ENCODE results near the gene DHRS9. TPM values are rescaled to one million over a fixed set of nuclear protein-coding genes. Genes with fewer than 3 reads are reported as not detected.
"Not testable (repeated sequence)": the region's sequence is repeated elsewhere in the genome, so short reads cannot be mapped to it uniquely, and the experiment has no call there.

The DHRS9 gene
- total RNA-seq: 9.8 TPM
- long read RNA-seq, partial matches to known transcripts: 8 of 8 reads
- long read RNA-seq, other reads (novel, unspliced or antisense): 0 of 8 reads

DNA sequence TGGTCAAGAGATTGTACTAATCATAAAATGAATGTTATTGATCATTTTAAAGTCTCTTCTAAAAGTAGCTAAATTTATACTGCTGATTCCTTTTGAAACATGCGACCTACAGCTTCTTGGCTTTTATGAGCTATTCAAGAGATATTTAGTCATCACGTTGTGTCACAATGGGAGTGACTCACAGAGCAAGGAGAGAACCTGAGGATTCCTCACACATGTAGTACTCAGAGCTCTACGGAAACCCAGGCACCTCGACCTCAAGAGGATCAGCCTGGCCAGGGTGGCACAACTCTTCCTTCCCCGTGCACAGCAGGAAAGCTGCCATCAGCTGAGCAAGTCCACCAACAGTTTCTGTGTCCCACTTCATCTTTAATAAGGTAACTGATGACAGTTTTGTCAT, at the start of gene DHRS9:
Gene DHRS9 (plus strand): TSS at position 223 of the 400 bp plus-strand sequence. CDS start 12,019 bp downstream, outside the sequence.
- intact Hi-C loops (cut with DNase I): no loop called here
- no peak for DNase-seq (ENCODE audit: low spot score)

DNA sequence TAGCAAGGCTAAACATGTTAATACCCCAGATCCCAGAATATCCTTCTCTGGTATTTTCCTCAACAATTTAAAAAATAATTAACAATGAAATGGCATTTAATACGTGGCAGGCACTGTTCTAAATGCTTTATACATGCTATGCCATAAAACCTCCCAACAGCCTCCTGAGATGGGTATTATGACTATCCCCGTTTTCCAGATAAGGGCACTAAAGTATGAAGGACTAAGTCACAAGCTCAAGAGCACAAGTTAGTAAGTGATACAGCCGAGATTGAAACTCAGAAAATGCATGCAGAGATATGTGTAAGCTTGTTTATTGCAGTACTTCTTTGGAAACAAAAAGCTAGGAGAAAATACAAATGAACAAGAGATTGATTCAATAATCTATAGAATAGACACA, 46.2 kb upstream of the DHRS9 start:
- intact Hi-C loops (cut with DNase I): no loop called here
- no peak for DNase-seq (ENCODE audit: low spot score)

DNA sequence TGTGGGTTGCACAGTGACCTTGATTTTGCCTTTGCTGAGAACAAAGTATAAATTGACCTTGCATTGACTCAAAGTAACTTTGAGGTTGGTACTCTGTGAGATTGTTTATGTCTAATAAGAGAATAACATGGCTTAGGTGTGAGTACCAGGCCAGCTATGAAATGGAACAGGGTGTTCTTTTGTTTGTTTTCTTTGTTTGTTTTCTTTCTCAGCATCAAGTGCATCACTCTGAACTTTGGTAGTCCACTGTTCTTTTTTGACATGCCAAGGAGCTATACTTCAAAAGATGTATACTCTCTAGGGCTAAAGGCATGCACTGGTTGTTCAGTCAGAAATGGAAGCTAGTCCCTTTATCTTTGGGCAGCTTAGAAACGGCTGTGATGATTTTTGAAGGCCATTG, 43.3 kb upstream of the DHRS9 start:
- intact Hi-C loops (cut with DNase I): no loop called here
- DNase-seq (ENCODE audit: low spot score): no peak

DNA sequence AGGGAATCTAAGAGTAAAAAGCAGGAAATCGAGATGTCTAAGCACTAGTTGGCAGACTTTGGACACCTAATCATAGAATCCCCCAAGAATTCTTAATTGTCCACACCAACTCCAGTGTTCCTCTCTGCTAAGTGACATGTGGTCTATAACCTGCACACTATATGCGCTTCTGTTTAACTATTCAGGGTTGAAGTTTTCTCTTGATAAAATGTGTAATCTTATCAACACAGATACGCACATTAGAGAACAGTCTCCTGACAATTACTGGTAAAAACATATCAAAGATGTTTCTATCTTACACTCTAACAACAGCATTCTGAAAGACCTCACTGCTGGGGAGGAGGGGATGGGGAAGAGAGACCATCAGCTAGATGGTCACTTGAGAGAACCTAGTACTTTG, 42.1 kb upstream of the DHRS9 start:
- intact Hi-C loops (cut with DNase I): no loop called here
- DNase-seq (ENCODE audit: low spot score): no peak

DNA sequence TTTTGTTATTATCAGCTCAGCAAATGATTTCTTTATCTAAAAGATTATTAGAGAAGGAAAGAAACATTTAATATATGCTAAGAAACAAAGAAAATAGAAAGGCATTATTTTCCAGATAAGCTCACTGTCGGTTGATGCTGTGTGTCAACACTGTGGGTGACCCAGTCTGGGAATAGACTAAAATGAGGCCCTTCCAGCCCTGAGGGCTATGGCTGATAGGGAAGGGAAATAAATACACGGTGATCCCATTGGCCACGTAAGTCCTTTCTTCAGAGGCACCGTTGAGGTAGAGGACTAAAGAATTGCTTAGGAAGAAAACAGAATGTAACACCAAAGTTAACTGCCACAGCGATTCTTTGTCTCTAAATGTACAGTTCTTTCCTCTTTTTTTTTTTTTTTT, 40.0 kb upstream of the DHRS9 start:
- intact Hi-C loops (cut with DNase I): no loop called here
- no peak for DNase-seq (ENCODE audit: low spot score)

DNA sequence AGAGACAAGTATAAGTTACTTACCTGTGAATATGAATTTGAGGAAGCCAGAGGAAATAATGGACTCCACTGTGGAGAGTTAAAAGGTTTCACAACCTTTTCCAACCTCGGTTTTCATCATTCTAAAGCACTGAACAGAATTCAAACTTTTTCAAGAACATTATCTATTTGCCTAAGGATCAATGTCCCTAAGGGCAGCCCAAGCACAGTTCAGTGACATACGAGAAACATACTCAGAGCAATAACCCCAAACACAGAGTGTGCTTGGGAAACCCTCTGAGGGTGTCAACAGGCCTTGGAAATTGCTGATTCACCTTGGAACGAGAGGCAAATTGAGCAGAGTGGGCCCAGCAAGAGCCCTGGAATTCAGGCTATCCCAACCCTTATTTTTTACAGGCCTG, 38.2 kb upstream of the DHRS9 start, which contains the start of gene ABCB11:
Gene ABCB11 (minus strand): TSS at position 123 of the 400 bp plus-strand sequence. CDS start 13,199 bp downstream, outside the sequence.
- no peak for DNase-seq (ENCODE audit: low spot score)
- intact Hi-C loops (cut with DNase I): no loop called here

DNA sequence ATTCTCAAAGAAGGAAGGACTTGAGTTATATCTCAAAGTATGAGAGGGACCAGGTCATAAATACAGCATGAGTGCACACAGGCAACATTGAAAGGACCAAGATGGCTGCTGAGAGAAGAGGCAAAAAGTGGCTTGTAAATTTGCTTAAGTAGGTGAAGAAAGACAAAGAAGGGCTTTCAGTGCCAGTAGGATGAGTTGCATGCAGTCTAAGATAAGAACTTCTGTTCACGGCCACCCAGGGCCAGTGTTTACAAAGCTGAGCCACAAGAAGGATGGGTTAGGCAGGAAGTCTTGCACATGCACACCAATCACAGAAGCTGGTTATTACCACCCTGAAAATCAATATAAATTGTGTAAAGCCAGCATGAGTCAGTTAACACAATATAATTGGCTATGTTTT, 35.1 kb upstream of the DHRS9 start:
- intact Hi-C loops (cut with DNase I): no loop called here
- DNase-seq (ENCODE audit: low spot score): no peak

DNA sequence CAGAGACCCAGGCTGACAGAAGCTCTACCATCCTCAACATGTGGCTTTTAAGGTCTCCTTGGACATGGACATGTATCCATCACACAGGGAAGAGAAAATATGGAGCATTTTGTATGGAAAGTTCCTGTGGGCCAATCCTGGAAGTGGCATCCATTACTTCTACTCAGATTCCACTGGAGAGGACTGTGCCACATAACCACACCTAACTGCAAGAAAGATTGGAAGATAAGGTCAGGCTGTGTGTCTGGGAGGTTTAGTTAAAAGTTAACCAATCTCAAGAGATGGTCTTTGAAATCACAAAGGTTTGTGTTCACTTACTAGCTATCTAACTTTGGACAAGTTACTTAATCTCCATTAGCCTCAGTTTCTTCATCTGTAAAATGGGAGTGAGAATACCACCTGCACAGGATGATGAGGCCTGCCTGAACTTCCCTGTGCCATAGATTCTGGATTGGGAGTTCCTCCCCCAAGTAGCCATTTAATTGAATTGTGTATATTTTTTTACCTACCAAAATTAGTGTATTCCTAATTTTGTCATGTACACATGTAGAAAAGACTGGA, 34.3 kb upstream of the DHRS9 start:
- no peak for DNase-seq (ENCODE audit: low spot score)
- intact Hi-C loops (cut with DNase I): no loop called here

DNA sequence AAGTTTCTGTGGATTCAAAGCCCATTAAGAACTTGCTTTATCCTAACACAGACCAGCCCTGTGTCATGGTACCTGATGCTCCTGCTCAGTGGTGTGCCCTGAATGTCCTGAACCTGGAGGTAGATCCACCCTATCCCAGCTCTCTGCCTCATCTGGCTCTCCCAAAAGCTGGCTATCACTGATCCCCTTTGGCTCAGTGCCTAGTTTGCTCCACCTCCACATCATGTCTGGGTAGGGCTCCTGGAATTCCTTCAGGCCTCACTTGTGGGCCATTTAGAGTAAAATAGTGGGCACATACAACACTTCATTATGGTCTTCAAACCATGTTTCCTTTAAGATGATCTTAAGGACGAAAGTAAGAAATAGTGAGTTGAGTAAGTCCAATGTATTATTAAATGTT, 33.5 kb upstream of the DHRS9 start:
- intact Hi-C loops (cut with DNase I): no loop called here
- DNase-seq (ENCODE audit: low spot score): no peak

DNA sequence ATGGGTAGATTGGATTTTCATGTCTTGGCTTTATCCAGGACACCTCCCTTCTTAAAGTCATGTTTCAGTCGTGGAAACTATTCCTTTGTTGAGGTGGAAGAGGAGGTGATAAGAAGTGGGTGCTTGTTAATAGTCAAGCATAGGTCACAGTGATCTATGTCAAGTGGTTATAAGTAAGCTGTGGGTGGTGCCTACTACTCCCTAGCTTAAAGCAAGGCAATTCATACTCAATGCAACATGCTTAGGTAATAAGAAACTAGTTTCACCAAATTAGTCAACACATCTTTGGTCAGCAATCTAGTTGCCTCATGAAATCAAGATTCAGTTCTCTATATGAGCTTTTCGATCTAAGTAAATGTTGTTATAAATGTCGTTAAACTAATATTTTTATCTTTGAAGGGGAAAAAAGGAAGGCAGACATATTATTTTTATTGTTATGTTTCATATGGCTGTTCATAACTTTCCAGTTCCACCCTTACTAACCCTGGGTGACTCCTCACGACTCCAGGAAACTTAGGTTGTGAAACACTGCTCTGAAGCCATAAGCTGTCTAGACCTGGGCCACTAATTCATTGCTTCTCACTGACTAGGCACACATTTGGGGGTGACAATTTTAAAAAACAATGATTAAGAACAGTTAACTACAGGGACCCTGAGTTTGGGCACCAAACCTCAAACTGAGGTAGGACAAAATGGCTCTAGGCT, 32.5 kb upstream of the DHRS9 start:
- intact Hi-C loops (cut with DNase I): no loop called here
- DNase-seq (ENCODE audit: low spot score): no peak

DNA sequence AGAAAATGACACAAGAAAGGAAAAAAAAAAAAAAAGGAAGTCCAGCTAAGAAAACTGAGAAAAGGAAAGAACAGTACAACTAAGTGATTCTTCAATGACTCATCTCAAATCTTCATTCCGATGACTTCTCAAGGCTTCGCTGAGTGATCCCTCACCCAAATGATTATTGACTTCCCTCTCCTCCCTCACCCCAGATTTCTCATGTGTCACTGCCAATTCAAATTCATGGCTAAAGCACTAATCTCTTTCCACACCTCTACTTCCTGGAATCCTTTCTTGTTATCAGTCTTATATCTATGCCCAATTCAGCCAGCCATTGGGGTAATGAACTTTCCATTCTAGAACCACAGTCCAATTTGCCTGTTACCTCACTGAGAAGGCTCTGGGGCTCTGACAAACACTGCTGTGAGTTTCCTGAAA, 31.0 kb upstream of the DHRS9 start:
- DNase-seq (ENCODE audit: low spot score): no peak
- intact Hi-C loops (cut with DNase I): no loop called here

DNA sequence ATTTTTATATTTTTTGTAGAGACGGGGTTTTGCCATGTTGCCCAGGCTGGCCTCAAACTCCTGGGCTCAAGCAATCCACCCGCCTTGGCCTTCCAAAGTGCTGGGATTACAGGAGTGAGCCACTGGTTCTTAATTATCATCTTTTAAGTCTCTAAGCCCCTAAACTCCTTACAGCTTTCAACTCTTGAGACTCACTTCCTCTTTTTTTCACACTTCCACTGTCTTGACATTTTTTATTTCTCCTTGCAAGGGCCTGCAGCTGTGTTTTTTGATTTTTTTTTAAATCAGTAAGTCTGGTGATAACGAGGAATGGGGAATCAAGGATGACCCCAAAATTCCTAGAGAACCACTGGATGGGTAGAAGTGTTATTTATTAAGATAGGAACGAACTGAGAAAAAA, 29.7 kb upstream of the DHRS9 start:
- no peak for DNase-seq (ENCODE audit: low spot score)
- intact Hi-C loops (cut with DNase I): no loop called here

DNA sequence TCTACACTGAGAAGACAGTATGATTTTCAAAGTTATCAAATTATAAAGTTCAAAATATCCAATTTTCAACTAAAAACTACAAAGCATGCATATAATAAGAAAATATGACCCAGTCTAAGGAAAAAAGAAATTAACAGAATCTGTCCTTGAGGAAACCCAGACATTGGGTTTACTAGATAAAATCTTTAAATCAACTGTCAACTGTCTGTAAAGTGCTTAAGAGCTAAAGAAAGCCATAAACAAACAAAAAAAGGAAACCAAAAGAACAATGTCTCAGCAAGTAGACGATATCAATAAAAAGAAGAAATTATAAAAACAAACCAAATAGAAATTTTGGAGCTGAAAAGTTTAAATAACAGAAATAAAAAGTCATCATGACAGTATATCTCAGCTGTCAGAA, 27.8 kb upstream of the DHRS9 start:
- intact Hi-C loops (cut with DNase I): no loop called here
- DNase-seq (ENCODE audit: low spot score): no peak

DNA sequence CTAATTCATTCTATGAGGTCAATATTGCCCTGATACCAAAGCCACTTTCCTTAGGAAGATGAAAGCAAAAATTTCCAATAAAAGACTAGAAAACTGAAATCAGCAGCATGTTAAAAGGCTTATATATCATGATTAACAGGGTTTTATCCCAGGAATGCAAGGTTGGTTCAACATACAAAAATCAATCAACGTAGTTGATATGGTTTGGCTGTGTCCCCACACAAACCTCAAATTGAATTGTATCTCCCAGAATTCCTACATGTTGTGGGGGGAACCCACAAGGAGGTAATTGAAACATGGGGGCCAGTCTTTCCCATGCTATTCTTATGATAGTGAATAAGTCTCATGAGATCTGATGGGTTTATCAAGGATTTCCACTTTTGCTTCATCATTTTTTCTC, 26.5 kb upstream of the DHRS9 start:
- DNase-seq (ENCODE audit: low spot score): no peak
- intact Hi-C loops (cut with DNase I): no loop called here

DNA sequence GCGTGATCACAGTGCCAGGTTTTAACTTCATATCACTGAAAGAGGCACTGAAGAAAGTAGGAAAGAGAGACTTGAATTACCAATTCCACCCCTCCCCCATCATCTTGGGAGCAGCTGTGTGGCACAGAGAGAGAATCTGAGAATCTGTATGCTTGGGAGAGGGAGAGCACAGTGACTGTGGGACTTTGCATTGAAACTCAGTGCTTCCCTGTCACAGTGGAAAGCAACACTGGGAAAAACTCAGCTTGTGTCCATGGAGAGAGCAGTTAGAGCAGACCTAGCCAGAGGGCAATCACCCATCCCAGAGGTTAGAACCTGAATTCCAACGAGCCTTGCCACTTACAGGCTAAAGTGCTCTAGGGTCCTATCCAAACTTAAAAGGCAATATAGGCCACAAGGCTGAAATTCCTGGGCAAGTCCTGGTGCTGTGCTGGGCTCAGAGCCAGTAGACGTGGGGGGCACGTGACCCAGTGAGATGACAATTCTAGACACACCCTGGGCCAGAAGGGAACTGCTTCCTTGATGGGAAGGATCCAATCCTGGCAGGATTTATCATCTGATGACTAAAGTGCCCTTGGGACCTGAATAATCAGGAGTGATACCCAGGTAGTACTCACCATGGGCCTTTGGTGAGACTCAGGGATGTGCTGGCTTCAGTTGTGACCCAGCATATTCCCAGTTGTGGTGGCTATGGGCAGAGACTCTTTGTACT, 22.8 kb upstream of the DHRS9 start:
- intact Hi-C loops (cut with DNase I): no loop called here
- no peak for DNase-seq (ENCODE audit: low spot score)

DNA sequence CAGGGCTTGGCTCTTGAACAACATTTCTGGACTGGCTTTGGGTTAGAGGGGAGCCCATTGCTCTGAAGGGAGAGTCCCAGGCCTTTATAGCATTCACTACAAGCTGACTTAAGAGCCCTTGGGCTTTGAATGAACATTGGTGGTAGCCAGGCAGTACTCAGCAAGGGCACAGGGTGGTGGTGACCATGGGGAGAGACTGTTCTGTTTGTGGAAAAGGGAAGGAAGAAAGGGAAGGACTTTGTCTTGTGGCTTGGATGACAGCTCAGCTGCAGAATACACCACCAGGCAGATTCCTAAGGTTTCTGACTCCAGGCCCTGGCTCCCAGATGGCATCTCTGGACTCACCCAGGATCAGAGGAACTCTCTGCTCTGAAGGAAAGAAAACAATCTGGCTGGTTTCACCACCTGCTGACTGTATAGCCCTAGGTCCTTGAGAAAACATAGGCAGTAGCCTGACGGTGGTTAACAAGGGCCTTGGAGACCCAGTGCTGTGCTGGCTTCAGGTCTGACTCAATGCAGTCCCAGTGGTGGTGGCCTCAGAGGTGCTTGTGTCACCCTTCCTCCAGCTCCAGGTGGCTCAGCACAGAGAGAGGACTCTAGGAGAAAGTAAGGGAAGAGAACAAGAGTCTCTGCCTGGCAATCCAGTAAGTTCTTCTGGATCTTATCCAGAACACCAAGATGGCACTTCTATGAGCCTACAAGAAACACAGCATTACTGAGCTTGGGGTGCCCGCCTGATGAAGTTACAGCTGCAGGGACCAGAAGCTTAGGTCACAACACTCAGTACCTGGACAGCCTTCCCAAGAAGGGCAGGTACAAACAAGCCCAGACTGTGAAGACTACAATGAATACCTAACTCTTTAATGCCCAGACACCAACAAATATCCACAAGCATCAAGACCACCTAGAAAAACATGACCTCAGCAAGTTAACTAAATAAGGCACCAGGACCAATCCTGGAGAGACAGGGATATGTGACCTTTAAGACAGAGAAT, 21.8 kb upstream of the DHRS9 start:
- intact Hi-C loops (cut with DNase I): no loop called here
- no peak for DNase-seq (ENCODE audit: low spot score)

DNA sequence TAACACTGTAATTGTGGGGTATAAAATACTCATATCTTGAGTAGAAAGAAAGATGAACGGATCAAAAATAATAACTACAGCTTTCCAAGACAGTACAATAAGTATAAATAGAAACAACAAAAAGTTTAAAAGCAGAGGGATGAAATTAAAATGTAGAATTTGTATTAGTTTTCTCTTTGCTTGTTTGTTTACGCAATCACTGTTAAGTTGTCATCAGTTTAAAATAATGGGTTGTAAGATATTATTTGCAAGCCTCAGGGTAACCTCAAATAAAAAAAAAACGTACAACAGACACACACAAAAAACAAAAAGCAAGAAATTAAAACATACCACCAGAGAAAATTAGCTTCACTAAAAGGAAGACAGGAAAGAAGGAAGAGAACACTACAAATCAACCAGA, 20.2 kb upstream of the DHRS9 start:
- DNase-seq (ENCODE audit: low spot score): no peak
- intact Hi-C loops (cut with DNase I): no loop called here

DNA sequence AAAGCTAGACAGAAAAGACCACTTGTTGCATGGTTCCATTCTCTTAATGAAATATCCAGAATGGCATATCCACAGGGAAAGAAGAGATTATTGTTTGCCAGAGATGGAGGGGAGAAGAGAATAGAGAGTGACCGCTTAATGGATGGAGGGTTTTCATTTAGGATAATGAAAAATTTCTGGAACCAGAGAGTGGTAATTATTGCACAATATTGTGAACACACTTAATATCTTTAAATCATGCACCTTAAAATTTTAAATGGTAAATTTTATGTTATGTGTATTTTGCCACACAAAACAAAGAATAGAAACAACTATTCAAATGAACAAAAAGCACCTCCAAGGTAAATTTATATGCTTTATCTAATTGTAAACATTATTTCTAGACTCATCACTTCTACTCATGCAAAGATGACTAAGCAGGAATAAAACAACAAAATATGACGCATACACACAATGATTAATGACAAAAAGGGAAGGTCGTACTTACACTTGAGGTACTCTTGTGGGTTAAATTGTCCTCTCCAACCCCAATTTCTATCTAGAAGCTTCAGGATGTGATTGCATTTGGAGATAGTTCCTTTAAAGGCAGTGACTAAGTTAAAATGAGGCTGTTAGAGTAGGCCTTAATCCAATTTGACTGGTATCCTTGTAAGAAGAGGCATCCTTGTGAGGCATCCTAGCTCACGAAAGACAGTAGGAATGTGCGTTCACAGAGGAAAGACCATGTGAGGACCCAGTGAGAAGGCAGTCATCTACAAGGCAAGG, 18.7 kb upstream of the DHRS9 start:
- intact Hi-C loops (cut with DNase I): no loop called here
- DNase-seq (ENCODE audit: low spot score): no peak

DNA sequence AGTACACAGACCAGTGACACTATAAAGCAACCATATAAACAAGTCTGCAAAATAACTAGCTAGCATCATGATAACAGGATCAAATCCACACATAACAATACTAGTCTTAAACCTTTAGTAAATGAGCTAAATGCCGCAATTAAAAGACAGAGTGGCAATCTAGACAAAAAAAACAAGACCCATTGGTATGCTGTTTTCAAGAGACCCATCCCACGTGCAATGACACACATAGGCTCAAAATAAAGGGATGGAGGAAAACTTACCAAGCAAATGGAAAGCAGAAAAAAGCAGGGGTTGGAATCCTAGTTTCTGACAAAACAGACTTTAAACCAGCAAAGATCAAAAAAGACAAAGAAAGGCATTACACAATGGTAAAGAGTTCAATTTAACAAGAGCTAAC, 14.8 kb upstream of the DHRS9 start:
- intact Hi-C loops (cut with DNase I); DNase-seq (ENCODE audit: low spot score): not testable (repeated sequence)

Measured in cardiac septum (tissue), 1 donor.